Renal cortex interstitium (tissue), 15 donors: ENCODE data around the gene ABCF3. TPM values are rescaled to one million over a fixed set of nuclear protein-coding genes. Genes with fewer than 3 reads are reported as not detected.
"Not testable (repeated sequence)": the region's sequence is repeated elsewhere in the genome, so short reads cannot be mapped to it uniquely, and the experiment has no call there.

Experiments
- DNase-seq, 11 donors: peaks; one replicate each; pipeline ENCODE4 v3.0.0-alpha.2; 2013; ENCODE audit warnings: low read depth in 9 of 11, low spot score in 4 of 11; ENCODE audit errors: extremely low read depth in 1 of 11
- long read RNA-seq, 16 experiments: transcript quantifications; one replicate each; lab custom pipeline, GENCODE V29; 2026
- polyA plus RNA-seq, 3 donors: library from polyadenylated mRNA; unstranded; fragments of 120-200 nt; gene quantifications; one replicate each; pipeline ENCODE4 v1.2.1, GENCODE V29; 2013; ENCODE audit not compliant: insufficient read length in 3 of 3

The ABCF3 gene
- 10 to 100 TPM; 57.6 to 71.1 (median 60.9) TPM for polyA plus RNA-seq
- long read RNA-seq, donor 1, transcript ABCF3-203 (21 exons, 2,624 nt), result major isoform, 5 of 6 reads
- long read RNA-seq, donor 1, partial matches to known transcripts, result 0 of 6 reads
- long read RNA-seq, donor 1, other reads (novel, unspliced or antisense), result 0 of 6 reads
- long read RNA-seq, donor 2, partial matches to known transcripts, result 7 of 11 reads
- long read RNA-seq, donor 2, other reads (novel, unspliced or antisense), result 0 of 11 reads
- long read RNA-seq, donor 3, transcript ABCF3-203 (21 exons, 2,624 nt), result major isoform, 14 of 27 reads
- long read RNA-seq, donor 3, partial matches to known transcripts, result 12 of 27 reads
- long read RNA-seq, donor 3, other reads (novel, unspliced or antisense), result 0 of 27 reads
- long read RNA-seq, donor 4, partial matches to known transcripts, result 7 of 11 reads
- long read RNA-seq, donor 4, other reads (novel, unspliced or antisense), result 0 of 11 reads
- long read RNA-seq, donor 5, result 0 reads
- long read RNA-seq, donor 6, transcript ABCF3-203 (21 exons, 2,624 nt), result major isoform, 5 of 15 reads
- long read RNA-seq, donor 6, partial matches to known transcripts, result 5 of 15 reads
- long read RNA-seq, donor 6, other reads (novel, unspliced or antisense), result 0 of 15 reads
- long read RNA-seq, donor 7, partial matches to known transcripts, result 6 of 12 reads
- long read RNA-seq, donor 7, other reads (novel, unspliced or antisense), result 0 of 12 reads
- long read RNA-seq, donor 8, partial matches to known transcripts, result 15 of 23 reads
- long read RNA-seq, donor 8, other reads (novel, unspliced or antisense), result 0 of 23 reads
- long read RNA-seq, donor 9, partial matches to known transcripts, result 12 of 13 reads
- long read RNA-seq, donor 9, other reads (novel, unspliced or antisense), result 0 of 13 reads
- long read RNA-seq, donor 10, transcript ABCF3-203 (21 exons, 2,624 nt), result major isoform, 6 of 23 reads
- long read RNA-seq, donor 10, partial matches to known transcripts, result 14 of 23 reads
- long read RNA-seq, donor 10, other reads (novel, unspliced or antisense), result 0 of 23 reads
- long read RNA-seq, donor 11, transcript ABCF3-203 (21 exons, 2,624 nt), result major isoform, 7 of 16 reads
- long read RNA-seq, donor 11, partial matches to known transcripts, result 6 of 16 reads
- long read RNA-seq, donor 11, other reads (novel, unspliced or antisense), result 0 of 16 reads
- long read RNA-seq, donor 12, partial matches to known transcripts, result 0 of 4 reads
- long read RNA-seq, donor 12, other reads (novel, unspliced or antisense), result 0 of 4 reads
- long read RNA-seq, donor 13, result 0 reads
- long read RNA-seq, donor 14, partial matches to known transcripts, result 0 of 4 reads
- long read RNA-seq, donor 14, other reads (novel, unspliced or antisense), result 0 of 4 reads
- long read RNA-seq, donor 15, partial matches to known transcripts, result 0 of 2 reads
- long read RNA-seq, donor 15, other reads (novel, unspliced or antisense), result 0 of 2 reads
- long read RNA-seq, donor 16, transcript ABCF3-203 (21 exons, 2,624 nt), result major isoform, 20 of 39 reads
- long read RNA-seq, donor 16, partial matches to known transcripts, result 15 of 39 reads
- long read RNA-seq, donor 16, other reads (novel, unspliced or antisense), result 0 of 39 reads

DNA sequence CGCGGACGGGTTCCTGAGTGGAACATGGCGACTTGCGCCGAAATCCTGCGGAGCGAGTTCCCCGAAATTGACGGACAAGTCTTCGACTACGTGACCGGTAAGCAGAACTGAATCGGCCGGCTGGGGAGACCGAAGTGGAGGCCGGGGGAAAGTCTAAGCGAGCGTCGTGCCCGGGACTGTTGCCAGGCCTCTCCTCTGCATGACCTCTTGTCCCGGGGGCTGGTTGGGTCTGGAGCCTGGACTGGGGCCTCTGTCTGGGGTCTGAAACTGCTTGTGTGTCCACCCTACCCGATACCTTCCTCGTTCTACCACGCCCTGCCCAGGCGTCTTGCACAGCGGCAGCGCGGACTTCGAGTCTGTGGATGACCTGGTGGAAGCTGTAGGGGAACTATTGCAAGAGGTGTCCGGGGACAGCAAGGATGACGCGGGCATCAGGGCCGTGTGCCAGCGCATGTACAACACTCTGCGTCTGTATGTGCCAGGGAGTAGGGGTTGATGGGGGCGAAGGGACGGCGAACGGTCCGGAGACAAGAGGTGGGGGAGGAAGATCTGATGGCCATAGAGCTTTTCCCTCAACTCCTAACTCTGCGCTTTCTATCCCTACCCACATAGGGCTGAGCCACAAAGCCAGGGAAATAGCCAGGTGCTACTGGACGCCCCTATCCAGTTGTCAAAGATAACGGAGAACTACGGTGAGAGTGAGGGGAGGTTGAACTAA, at the start of gene ABCF3:
ABCF3 (plus strand) TSS at position 16 of the 718 bp plus-strand sequence; CDS start at position 25, 9 bp downstream.
- DNase-seq, result no peak

DNA sequence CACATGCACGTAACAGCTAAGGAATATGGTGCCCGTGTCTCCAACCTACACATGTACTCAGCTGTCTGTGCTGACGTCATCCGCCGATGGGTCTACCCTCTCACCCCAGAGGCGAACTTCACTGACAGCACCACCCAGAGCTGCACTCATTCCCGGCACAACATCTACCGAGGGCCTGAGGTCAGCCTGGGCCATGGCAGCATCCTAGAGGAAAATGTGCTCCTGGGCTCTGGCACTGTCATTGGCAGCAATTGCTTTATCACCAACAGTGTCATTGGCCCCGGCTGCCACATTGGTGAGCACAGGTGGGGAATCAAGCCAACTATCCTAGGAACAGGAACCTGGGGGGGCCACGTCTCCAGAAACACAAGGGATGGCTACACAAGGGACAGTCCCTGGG, 45.6 kb upstream of the ABCF3 start:
- DNase-seq, result no peak

- DNase-seq, result no peak
These were observed 43.8 kb upstream of the ABCF3 start for GRCh38 chr3:184142199-184142598.

DNA sequence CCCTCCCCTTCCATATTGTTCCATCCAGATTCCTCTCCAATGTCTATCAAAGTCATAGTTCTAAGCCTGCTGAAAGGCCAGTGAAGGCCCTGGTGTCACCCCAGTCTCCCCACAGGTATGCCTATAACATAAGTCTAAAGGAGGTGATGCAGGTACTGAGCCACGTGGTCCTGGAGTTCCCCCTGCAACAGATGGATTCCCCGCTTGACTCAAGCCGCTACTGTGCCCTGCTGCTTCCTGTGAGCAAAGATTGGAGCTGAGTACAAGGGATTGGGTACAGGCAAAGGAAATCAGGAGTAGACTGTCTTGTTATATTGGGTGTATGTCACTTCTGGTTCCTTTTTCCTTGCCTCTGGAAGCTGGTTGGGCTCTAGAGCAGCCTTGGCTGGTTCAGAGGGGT, 42.7 kb upstream of the ABCF3 start:
- DNase-seq, result no peak

GRCh38 chr3:184144505-184144904, 41.5 kb upstream of the ABCF3 start:
- no peak for DNase-seq

DNA sequence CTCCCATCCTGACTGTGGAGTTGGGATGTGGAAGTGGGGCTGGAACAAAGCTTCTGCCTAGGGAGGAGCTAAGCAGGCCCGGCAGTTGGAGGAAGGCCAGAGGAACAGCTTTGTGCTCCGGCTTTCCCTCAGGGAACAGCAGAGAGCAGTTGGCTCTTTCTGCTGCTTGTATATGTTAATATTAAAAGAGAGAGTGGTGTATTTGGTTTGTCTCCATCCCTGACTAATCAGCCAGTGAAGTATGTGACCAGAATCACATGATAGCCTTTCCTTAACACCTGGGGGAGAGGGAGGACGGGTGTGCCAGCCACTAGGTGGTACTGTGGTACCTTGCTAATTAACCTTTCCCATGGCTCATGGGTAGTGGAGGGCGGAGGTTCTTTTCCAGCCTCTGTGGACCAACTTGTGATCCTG, 40.9 kb upstream of the ABCF3 start:
- DNase-seq, result peak in 2 of 11 donors; percentile 15 to 59

GRCh38 chr3:184145751-184146270, 40.2 kb upstream of the ABCF3 start:
- DNase-seq, result no peak

DNA sequence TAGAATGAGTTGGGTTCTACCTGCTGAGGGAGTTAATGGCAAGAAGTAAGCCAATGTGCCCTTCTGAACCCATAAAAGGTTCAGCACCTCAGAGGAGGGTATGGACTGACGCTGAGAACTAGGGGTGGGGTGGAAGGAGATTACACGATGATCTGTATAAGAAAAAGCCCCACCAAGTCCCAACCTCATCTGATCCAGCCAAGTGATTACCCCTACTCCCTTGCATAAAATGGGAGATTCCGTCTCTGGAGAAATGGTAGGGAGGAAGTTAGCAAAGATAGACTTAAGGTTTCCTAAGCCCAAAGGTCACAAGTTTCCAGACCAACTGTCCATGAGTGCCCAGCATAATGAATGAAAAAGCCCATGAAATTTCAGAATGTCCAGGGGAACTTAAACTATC, 37.9 kb upstream of the ABCF3 start:
- no peak for DNase-seq

- no peak for DNase-seq
These were observed 36.9 kb upstream of the ABCF3 start for GRCh38 chr3:184149123-184149522.

- not testable (repeated sequence) for DNase-seq
These were observed 36.2 kb upstream of the ABCF3 start for GRCh38 chr3:184149770-184150169.

DNA sequence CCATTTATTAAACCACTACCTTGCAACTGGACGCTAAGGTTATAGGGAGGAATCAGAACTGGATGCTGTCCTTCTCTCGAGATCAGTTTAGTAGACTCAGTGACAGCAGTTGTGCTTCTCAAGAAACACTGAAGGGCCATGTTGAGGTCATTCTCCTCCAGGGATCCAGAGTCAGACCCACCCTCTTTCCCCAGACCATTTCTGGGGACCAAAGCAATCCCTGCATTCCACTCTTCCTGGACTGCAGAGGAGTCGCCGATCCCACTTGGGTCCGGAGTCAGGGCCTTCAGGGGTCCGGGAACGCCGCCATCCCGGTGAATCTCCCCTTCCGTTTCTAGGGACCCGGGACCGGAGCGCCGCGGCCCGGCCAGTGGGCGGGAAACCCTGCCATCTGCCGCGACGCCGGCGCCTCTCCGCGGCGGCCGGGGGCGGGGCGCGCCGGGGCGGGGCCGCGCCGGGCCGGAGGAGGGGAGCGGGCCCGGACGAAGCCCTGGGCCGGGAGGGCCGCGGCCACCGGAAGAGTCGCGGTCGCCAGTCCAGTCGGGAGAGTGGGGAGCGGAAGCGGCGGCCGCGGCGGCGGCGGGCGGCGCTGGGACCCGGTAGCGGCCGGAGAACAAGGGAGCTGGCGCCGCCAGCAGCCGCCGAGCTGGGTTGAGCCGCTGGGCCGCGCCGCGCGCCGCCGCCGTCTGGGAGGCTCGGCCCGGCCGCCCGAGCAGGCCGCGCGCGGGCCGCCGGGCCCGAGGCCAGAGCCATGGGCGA, 30.9 kb upstream of the ABCF3 start, which contains the start of gene DVL3:
DVL3 (plus strand) TSS at position 493 of the 759 bp plus-strand sequence; CDS start at position 752, 259 bp downstream.
- DNase-seq, result peak in 4 of 11 donors; percentile 39 to 58 (median 47)

GRCh38 chr3:184155644-184156521, 30.1 kb upstream of the ABCF3 start:
- DNase-seq, result peak in 1 of 11 donors; percentile 33

DNA sequence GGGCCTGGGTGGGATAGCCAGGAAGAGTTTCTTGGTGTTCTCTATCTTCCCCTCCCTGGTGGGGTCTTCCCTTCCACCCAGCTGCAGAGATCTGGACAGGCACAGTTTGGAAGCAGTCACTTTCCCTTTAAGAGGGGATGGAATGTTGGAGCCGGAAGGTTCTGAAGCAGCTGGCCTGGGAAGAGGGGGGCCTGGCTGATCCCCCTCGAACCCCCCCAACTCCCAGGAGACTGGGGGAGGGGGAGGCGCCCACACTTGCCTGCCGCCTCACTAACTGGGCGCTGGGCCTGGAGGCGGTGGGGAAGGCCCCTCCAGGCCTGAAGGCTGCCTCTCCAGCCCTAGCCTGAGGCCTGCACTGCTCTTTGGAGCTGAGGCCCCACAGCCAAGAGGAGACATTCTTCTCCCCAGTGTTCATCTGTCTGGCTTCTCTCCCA, 29.5 kb upstream of the ABCF3 start:
- peak in 4 of 11 donors; percentile 28 to 67 (median 61) for DNase-seq

GRCh38 chr3:184157206-184157605, 28.8 kb upstream of the ABCF3 start:
- DNase-seq, result no peak

DNA sequence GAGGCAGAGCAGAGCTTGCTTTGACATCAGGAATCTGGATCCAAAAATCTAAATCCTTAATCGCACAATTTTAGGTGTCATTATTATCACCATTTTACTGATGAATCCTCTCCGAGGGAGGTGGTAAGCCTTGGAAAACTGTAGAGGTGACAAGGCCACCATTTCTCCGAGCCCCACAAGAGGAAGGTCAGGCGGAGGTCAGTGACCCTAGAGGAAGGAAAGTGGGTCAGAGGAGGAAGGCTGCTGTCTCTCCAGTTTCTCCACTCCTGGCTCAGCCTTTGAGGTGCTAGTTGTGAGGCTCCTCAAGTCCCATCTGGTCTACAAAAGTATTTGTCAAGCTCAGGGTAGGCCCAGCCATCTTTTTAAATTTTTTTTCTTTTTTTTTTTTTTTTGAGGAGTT, 27.6 kb upstream of the ABCF3 start:
- DNase-seq, result no peak

GRCh38 chr3:184160456-184160855, 25.5 kb upstream of the ABCF3 start:
- no peak for DNase-seq
